ENCODE data around the gene SV2C.

DNA sequence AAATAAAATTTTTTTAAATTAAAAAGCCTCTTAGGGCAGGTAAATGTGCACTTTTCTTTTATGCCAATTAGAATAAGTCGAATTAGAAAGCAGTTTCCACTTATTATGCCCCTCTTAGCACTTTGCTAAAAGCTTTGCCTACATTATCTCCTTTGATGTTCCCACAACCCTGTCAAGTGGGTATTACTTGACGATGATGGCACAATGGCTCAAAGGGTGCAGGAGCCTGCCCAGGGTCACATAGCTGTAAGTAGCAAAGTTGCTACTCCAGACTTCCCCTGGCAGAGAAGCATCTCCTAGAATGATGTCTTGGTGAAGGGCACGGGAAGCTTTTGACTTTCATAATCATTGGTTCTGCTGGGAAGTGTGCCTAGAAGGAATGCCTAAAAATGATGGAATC is 301.5 kb downstream of the SV2C start:
- no peak for TF ChIP-seq POLR2A (IDR thresholded peaks at IDR 0.05)
- TF ChIP-seq, protein P1, sequence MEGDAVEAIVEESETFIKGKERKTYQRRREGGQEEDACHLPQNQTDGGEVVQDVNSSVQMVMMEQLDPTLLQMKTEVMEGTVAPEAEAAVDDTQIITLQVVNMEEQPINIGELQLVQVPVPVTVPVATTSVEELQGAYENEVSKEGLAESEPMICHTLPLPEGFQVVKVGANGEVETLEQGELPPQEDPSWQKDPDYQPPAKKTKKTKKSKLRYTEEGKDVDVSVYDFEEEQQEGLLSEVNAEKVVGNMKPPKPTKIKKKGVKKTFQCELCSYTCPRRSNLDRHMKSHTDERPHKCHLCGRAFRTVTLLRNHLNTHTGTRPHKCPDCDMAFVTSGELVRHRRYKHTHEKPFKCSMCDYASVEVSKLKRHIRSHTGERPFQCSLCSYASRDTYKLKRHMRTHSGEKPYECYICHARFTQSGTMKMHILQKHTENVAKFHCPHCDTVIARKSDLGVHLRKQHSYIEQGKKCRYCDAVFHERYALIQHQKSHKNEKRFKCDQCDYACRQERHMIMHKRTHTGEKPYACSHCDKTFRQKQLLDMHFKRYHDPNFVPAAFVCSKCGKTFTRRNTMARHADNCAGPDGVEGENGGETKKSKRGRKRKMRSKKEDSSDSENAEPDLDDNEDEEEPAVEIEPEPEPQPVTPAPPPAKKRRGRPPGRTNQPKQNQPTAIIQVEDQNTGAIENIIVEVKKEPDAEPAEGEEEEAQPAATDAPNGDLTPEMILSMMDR (IDR thresholded peaks at IDR 0.05), result no peak

Data from vagina (tissue), 2 donors.